GM12878 (cell line): Measurements from ENCODE around the gene ATG14.

Experiments
- BRCA1 ChIP-seq: IDR thresholded peaks from 2 replicates; pipeline ENCODE4 v1.6.1; 2011; ENCODE audit warnings: low read depth, low read length, improper control_type of control experiment
- NFIC ChIP-seq: IDR thresholded peaks from 2 replicates; pipeline ENCODE4 v1.6.1; 2012; ENCODE audit warnings: low read depth, mild to moderate bottlenecking, inconsistent platforms, low read length, moderate library complexity
- POU2F2 ChIP-seq: IDR thresholded peaks from 3 replicates; pipeline ENCODE4 v1.6.1; 2011; ENCODE audit warnings: low read depth, mild to moderate bottlenecking, low read length, borderline replicate concordance
- RAD21 ChIP-seq: IDR thresholded peaks from 2 replicates; pipeline ENCODE4 v1.6.1; 2011; ENCODE audit warnings: mild to moderate bottlenecking, low read depth, low read length, moderate library complexity; ENCODE audit not compliant: insufficient read depth
- TF ChIP-seq, protein P1 (sequence below), 3 experiments: IDR thresholded peaks in 2 of 3; conservative IDR thresholded peaks in 1 of 3; 2 replicates each; pipeline ENCODE4 v1.5.1; 2011; ENCODE audit warnings: low read depth in 3 of 3, low read length in 3 of 3, mild to moderate bottlenecking in 3 of 3, control low read depth in 2 of 3, moderate library complexity in 2 of 3, inconsistent platforms in 1 of 3, mixed read lengths in 1 of 3; ENCODE audit not compliant: control insufficient read depth in 2 of 3, insufficient read depth in 1 of 3; ENCODE audit errors: extremely low read depth in 1 of 3
- TF ChIP-seq, protein P2 (sequence below): IDR thresholded peaks from 2 replicates; pipeline ENCODE4 v1.6.1; 2012; ENCODE audit warnings: low read depth, low read length, improper control_type of control experiment

DNA sequence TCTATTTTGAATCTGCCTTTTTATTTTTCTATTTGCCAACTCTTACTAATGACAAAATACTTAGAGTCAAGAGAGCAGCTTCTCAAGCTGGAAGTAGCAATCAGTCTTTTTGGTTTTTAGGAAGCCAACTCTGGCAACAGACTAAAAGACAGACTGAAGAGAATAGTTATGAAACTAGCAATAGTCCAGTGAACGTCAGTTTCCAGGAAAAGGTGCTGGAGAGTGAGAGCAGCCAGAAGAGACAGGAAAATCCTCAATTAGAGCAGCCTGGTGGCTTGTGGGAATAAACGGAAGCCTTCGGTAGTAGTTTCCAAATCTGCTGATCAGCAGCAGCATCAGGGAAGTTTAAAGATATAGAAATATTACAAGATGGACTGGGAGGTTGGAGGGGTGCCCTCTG is 27.1 kb downstream of the ATG14 start:
- TF ChIP-seq RAD21 (no peak), NFIC (no peak), BRCA1 (no peak), POU2F2 (no peak)
- TF ChIP-seq, protein P1, sequence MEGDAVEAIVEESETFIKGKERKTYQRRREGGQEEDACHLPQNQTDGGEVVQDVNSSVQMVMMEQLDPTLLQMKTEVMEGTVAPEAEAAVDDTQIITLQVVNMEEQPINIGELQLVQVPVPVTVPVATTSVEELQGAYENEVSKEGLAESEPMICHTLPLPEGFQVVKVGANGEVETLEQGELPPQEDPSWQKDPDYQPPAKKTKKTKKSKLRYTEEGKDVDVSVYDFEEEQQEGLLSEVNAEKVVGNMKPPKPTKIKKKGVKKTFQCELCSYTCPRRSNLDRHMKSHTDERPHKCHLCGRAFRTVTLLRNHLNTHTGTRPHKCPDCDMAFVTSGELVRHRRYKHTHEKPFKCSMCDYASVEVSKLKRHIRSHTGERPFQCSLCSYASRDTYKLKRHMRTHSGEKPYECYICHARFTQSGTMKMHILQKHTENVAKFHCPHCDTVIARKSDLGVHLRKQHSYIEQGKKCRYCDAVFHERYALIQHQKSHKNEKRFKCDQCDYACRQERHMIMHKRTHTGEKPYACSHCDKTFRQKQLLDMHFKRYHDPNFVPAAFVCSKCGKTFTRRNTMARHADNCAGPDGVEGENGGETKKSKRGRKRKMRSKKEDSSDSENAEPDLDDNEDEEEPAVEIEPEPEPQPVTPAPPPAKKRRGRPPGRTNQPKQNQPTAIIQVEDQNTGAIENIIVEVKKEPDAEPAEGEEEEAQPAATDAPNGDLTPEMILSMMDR (IDR thresholded peaks at IDR 0.05 in 2 of 3, conservative IDR thresholded peaks at IDR 0.05 in 1 of 3; ENCODE audit: control insufficient read depth in 2 of 3, extremely low read depth in 1 of 3, insufficient read depth in 1 of 3, low read depth in 3 of 3, low read length in 3 of 3): no peak
- TF ChIP-seq, protein P2, sequence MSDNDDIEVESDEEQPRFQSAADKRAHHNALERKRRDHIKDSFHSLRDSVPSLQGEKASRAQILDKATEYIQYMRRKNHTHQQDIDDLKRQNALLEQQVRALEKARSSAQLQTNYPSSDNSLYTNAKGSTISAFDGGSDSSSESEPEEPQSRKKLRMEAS: no peak
